GM23338 (cell line): ENCODE data around the gene SMCO3. TPM values are rescaled to one million over a fixed set of nuclear protein-coding genes. Genes with fewer than 3 reads are reported as not detected.

Experiments used
- ATAC-seq: fragments of 200-7000 bp; cut with Tn5 transposase; 3 replicates; pipeline ENCODE4 v1.9.1; 2020
- DNase-seq: peaks from one replicate; pipeline ENCODE4 v3.0.0-alpha.2; 2015; ENCODE audit warnings: low spot score
- H2AFZ ChIP-seq: fragments of 200-600 bp; sonication (generic); 2 replicates; pipeline ENCODE4 v1.8.0; 2016; ENCODE audit warnings: antibody characterized with exemption, mild to moderate bottlenecking, moderate library complexity
- H3F3A ChIP-seq: fragments of 200-600 bp; sonication (generic); replicated peaks from 2 replicates; pipeline ENCODE4 v1.8.0; 2017; ENCODE audit warnings: antibody characterized with exemption, mixed run types, low read depth
- H3K27ac ChIP-seq: fragments of 200-600 bp; sonication (generic); 2 replicates; pipeline ENCODE4 v1.6.1; 2016; ENCODE audit warnings: low read depth
- H3K27me3 ChIP-seq: fragments of 200-600 bp; sonication (generic); 2 replicates; pipeline ENCODE4 v1.8.0; 2016; ENCODE audit warnings: mild to moderate bottlenecking, mixed run types, moderate library complexity; ENCODE audit not compliant: insufficient read depth
- H3K36me3 ChIP-seq: fragments of 200-600 bp; sonication (generic); 2 replicates; pipeline ENCODE4 v1.8.0; 2016; ENCODE audit warnings: mild to moderate bottlenecking; ENCODE audit not compliant: insufficient read depth
- H3K4me1 ChIP-seq: fragments of 200-600 bp; sonication (generic); 2 replicates; pipeline ENCODE4 v1.8.0; 2016; ENCODE audit warnings: mild to moderate bottlenecking, moderate library complexity; ENCODE audit not compliant: insufficient read depth
- H3K4me2 ChIP-seq: fragments of 200-600 bp; sonication (generic); 2 replicates; pipeline ENCODE4 v1.7.1; 2017; ENCODE audit warnings: mixed run types
- H3K4me3 ChIP-seq: fragments of 200-600 bp; sonication (generic); 2 replicates; pipeline ENCODE4 v1.6.1; 2016; ENCODE audit warnings: mixed run types
- H3K79me2 ChIP-seq: fragments of 200-600 bp; sonication (generic); replicated peaks from 2 replicates; pipeline ENCODE4 v1.8.0; 2017; ENCODE audit warnings: mild to moderate bottlenecking; ENCODE audit not compliant: insufficient read depth
- H3K9me2 ChIP-seq: fragments of 200-600 bp; sonication (generic); 2 replicates; pipeline ENCODE4 v1.8.0; 2017; ENCODE audit not compliant: insufficient read depth
- H4K20me1 ChIP-seq: fragments of 200-600 bp; sonication (generic); replicated peaks from 2 replicates; pipeline ENCODE4 v1.8.0; 2017; ENCODE audit warnings: mild to moderate bottlenecking; ENCODE audit not compliant: insufficient read depth
- H3K27ac Mint-ChIP-seq: 2 replicates; pipeline ENCODE4 v1.8.0; 2020; ENCODE audit warnings: inconsistent platforms, mild to moderate bottlenecking, moderate library complexity, mixed read lengths
- H3K27me3 Mint-ChIP-seq: 3 replicates; pipeline ENCODE4 v1.8.0; 2022; ENCODE audit warnings: low read depth, mild to moderate bottlenecking, moderate library complexity, mixed read lengths, inconsistent platforms; ENCODE audit not compliant: insufficient read depth, poor library complexity
- H3K36me3 Mint-ChIP-seq: 3 replicates; pipeline ENCODE4 v1.8.0; 2021; ENCODE audit warnings: low read depth, mild to moderate bottlenecking, inconsistent platforms, moderate library complexity, mixed read lengths
- H3K4me1 Mint-ChIP-seq: 3 replicates; pipeline ENCODE4 v1.8.0; 2020; ENCODE audit warnings: mild to moderate bottlenecking, inconsistent platforms, mixed read lengths
- H3K4me3 Mint-ChIP-seq: 3 replicates; pipeline ENCODE4 v1.8.0; 2021; ENCODE audit warnings: moderate library complexity, mild to moderate bottlenecking, inconsistent platforms, mixed read lengths
- H3K9me3 Mint-ChIP-seq: 3 replicates; pipeline ENCODE4 v1.8.0; 2020; ENCODE audit warnings: moderate library complexity, mild to moderate bottlenecking, inconsistent platforms, mixed read lengths
- CREB1 ChIP-seq: fragments of 250-450 bp; sonication (Bioruptor Pico); IDR thresholded peaks from 2 replicates; pipeline ENCODE4 v1.5.0; 2020; ENCODE audit warnings: low read depth, mild to moderate bottlenecking, moderate library complexity
- CTCF ChIP-seq, 2 experiments: fragments of 200-600 bp in 1 of 2; sonication (generic) in 1 of 2; conservative IDR thresholded peaks; 2 replicates each; pipeline versions ENCODE4 v1.5.1 to v1.6.1; 2016 to 2017; ENCODE audit warnings: antibody characterized with exemption in 2 of 2, low read depth in 2 of 2, mild to moderate bottlenecking in 2 of 2, moderate library complexity in 1 of 2
- ETS1 ChIP-seq: IDR thresholded peaks from 2 replicates; pipeline ENCODE4 v1.6.1; 2016; ENCODE audit warnings: antibody characterized with exemption
- EZH2 ChIP-seq: fragments of 200-600 bp; sonication (generic); IDR thresholded peaks from one replicate; pipeline ENCODE4 v1.8.0; 2017; ENCODE audit warnings: antibody characterized with exemption, mild to moderate bottlenecking, low read depth; ENCODE audit not compliant: unreplicated experiment
- EZH2phosphoT487 ChIP-seq: fragments of 200-600 bp; sonication (generic); IDR thresholded peaks from one replicate; pipeline ENCODE4 v1.8.1; 2018; ENCODE audit warnings: antibody characterized with exemption; ENCODE audit not compliant: unreplicated experiment
- JUNB ChIP-seq: IDR thresholded peaks from one replicate; pipeline ENCODE4 v1.6.1; 2016; ENCODE audit warnings: antibody characterized with exemption; ENCODE audit not compliant: unreplicated experiment
- NANOG ChIP-seq: IDR thresholded peaks from 2 replicates; pipeline ENCODE4 v1.6.1; 2016; ENCODE audit warnings: antibody characterized with exemption, borderline replicate concordance
- POLR2AphosphoS5 ChIP-seq: IDR thresholded peaks from 2 replicates; pipeline ENCODE4 v1.6.1; 2016; ENCODE audit warnings: antibody characterized with exemption, low read depth
- REST ChIP-seq: IDR thresholded peaks from one replicate; pipeline ENCODE4 v1.6.1; 2018; ENCODE audit warnings: antibody characterized with exemption; ENCODE audit not compliant: unreplicated experiment
- STAT1 ChIP-seq: IDR thresholded peaks from one replicate; pipeline ENCODE4 v1.6.1; 2016; ENCODE audit warnings: antibody characterized with exemption; ENCODE audit not compliant: unreplicated experiment
- ZNF114 ChIP-seq: fragments of 250-450 bp; sonication (Bioruptor Pico); IDR thresholded peaks from 2 replicates; pipeline ENCODE4 v1.5.0; 2020; ENCODE audit warnings: mild to moderate bottlenecking, moderate library complexity
- ZNF331 ChIP-seq: fragments of 250-450 bp; sonication (Bioruptor Pico); IDR thresholded peaks from 2 replicates; pipeline ENCODE4 v1.5.0; 2020; ENCODE audit warnings: low read depth, mild to moderate bottlenecking, moderate library complexity
- polyA plus RNA-seq: library from polyadenylated mRNA; unstranded; fragments of >200 nt; fragmentation: Nextera tagmentation; extraction: Ambion mirVana; gene quantifications from 2 replicates; pipeline ENCODE4 v1.2.1, GENCODE V29; 2016
- total RNA-seq: library from RNA; depleted of rRNA; stranded (reverse); fragments of >200 nt; shearing (Covaris generic); gene quantifications from 2 replicates; pipeline ENCODE4 v1.2.3, GENCODE V29; 2014
- TF ChIP-seq, protein P1 (sequence below): fragments of 250-450 bp; sonication (Bioruptor Pico); IDR thresholded peaks from 2 replicates; pipeline ENCODE4 v1.5.0; 2020; ENCODE audit warnings: mild to moderate bottlenecking, moderate library complexity

SMCO3 gene
- total and polyA plus RNA-seq, 2 experiments from 2014 or later: 0.13 TPM; not detected in 1

DNA sequence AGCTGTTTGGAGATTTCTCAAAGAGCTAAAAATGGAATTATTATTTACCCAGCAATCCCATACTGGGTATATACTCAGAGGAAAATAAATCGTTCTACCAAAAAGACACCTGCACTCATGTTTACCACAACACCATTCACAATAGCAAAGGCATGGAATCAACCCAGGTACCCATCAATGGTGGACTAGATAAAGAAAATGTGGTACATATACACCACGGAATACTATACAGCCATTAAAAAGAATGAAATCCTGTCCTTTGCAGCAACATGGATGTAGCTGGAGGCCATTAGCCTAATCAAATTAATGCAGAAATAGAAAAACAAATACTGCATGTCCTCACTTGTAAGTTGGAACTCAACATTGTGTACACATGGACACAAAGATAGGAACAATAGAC lies 48.6 kb downstream of the SMCO3 start:
- ATAC-seq (no peak), DNase-seq (no peak)
- TF ChIP-seq NANOG (no peak), EZH2phosphoT487 (no peak), CREB1 (CRISPR knock-in tag) (no peak), REST (no peak), ZNF331 (no peak), EZH2 (no peak), STAT1 (no peak), ZNF114 (no peak), ETS1 (no peak), CTCF (conservative IDR thresholded peaks at IDR 0.05; ENCODE audit: low read depth in 2 of 2) (no peak), POLR2AphosphoS5 (no peak), JUNB (no peak)
- TF ChIP-seq, protein P1, sequence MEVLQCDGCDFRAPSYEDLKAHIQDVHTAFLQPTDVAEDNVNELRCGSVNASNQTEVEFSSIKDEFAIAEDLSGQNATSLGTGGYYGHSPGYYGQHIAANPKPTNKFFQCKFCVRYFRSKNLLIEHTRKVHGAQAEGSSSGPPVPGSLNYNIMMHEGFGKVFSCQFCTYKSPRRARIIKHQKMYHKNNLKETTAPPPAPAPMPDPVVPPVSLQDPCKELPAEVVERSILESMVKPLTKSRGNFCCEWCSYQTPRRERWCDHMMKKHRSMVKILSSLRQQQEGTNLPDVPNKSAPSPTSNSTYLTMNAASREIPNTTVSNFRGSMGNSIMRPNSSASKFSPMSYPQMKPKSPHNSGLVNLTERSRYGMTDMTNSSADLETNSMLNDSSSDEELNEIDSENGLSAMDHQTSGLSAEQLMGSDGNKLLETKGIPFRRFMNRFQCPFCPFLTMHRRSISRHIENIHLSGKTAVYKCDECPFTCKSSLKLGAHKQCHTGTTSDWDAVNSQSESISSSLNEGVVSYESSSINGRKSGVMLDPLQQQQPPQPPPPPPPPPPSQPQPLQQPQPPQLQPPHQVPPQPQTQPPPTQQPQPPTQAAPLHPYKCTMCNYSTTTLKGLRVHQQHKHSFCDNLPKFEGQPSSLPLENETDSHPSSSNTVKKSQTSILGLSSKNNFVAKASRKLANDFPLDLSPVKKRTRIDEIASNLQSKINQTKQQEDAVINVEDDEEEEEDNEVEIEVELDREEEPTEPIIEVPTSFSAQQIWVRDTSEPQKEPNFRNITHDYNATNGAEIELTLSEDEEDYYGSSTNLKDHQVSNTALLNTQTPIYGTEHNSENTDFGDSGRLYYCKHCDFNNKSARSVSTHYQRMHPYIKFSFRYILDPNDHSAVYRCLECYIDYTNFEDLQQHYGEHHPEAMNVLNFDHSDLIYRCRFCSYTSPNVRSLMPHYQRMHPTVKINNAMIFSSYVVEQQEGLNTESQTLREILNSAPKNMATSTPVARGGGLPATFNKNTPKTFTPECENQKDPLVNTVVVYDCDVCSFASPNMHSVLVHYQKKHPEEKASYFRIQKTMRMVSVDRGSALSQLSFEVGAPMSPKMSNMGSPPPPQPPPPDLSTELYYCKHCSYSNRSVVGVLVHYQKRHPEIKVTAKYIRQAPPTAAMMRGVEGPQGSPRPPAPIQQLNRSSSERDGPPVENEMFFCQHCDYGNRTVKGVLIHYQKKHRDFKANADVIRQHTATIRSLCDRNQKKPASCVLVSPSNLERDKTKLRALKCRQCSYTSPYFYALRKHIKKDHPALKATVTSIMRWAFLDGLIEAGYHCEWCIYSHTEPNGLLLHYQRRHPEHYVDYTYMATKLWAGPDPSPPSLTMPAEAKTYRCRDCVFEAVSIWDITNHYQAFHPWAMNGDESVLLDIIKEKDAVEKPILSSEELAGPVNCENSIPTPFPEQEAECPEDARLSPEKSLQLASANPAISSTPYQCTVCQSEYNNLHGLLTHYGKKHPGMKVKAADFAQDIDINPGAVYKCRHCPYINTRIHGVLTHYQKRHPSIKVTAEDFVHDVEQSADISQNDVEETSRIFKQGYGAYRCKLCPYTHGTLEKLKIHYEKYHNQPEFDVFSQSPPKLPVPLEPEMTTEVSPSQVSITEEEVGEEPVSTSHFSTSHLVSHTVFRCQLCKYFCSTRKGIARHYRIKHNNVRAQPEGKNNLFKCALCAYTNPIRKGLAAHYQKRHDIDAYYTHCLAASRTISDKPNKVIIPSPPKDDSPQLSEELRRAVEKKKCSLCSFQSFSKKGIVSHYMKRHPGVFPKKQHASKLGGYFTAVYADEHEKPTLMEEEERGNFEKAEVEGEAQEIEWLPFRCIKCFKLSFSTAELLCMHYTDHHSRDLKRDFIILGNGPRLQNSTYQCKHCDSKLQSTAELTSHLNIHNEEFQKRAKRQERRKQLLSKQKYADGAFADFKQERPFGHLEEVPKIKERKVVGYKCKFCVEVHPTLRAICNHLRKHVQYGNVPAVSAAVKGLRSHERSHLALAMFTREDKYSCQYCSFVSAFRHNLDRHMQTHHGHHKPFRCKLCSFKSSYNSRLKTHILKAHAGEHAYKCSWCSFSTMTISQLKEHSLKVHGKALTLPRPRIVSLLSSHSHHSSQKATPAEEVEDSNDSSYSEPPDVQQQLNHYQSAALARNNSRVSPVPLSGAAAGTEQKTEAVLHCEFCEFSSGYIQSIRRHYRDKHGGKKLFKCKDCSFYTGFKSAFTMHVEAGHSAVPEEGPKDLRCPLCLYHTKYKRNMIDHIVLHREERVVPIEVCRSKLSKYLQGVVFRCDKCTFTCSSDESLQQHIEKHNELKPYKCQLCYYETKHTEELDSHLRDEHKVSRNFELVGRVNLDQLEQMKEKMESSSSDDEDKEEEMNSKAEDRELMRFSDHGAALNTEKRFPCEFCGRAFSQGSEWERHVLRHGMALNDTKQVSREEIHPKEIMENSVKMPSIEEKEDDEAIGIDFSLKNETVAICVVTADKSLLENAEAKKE (CRISPR knock-in tag): no peak
- Mint-ChIP-seq H3K27ac (no peak overlapping the region), H3K4me3 (no peak overlapping the region), H3K4me1 (peaks cover 13% of the 10 kb centered on the region; the same call in 2 of the 3 replicates), H3K36me3 (peaks cover 67% of the 10 kb centered on the region), H3K27me3 (peaks cover 18% of the 10 kb centered on the region), H3K9me3 (peaks cover 39% of the 10 kb centered on the region)
- Histone ChIP-seq H3K27me3 (no peaks in the 10 kb centered on the region), H3K79me2 (peaks cover 47% of the 10 kb centered on the region), H3K4me3 (no peak overlapping the region), H3K4me2 (no peak overlapping the region), H3K36me3 (no peaks in the 10 kb centered on the region), H2AFZ (no peak overlapping the region), H3K27ac (no peak overlapping the region), H3F3A (0 out of 2 replicates have a peak, but pooled peaks cover 4% of the 10 kb centered on the region), H3K4me1 (no peaks in the 10 kb centered on the region; the same call in 1 of the 2 replicates), H3K9me2 (no peaks in the 10 kb centered on the region), H4K20me1 (no peaks in the 10 kb centered on the region; the same call in 1 of the 2 replicates)
